Karpas-422 (cell line): ENCODE results near the gene ALKBH1. TPM values are rescaled to one million over a fixed set of nuclear protein-coding genes. Genes with fewer than 3 reads are reported as not detected.
A peak's percentile ranks its signal among the peaks of the same experiment; 100 is the strongest.

Experiments used
- DNase-seq: peaks from one replicate; pipeline ENCODE4 v3.0.0-alpha.2; 2015
- H2AFZ ChIP-seq: fragments of 200-600 bp; sonication (generic); 2 replicates; pipeline ENCODE4 v1.6.1; 2014; ENCODE audit warnings: antibody characterized with exemption, low read length, mixed read lengths
- H3K27ac ChIP-seq: fragments of 200-600 bp; sonication (generic); 2 replicates; pipeline ENCODE4 v1.5.1; 2014; ENCODE audit warnings: mild to moderate bottlenecking, low read length, moderate library complexity
- H3K27me3 ChIP-seq: fragments of 200-600 bp; sonication (generic); 2 replicates; pipeline ENCODE4 v1.6.1; 2014; ENCODE audit warnings: low read length, mixed read lengths
- H3K36me3 ChIP-seq: fragments of 200-600 bp; sonication (generic); 2 replicates; pipeline ENCODE4 v1.6.1; 2014; ENCODE audit warnings: low read length, mixed read lengths; ENCODE audit not compliant: insufficient read depth
- H3K4me1 ChIP-seq: fragments of 200-600 bp; sonication (generic); 2 replicates; pipeline ENCODE4 v1.6.1; 2014; ENCODE audit warnings: mild to moderate bottlenecking, low read length, mixed read lengths
- H3K4me2 ChIP-seq: fragments of 200-600 bp; sonication (generic); 2 replicates; pipeline ENCODE4 v1.6.1; 2014; ENCODE audit warnings: low read length, low read depth, mild to moderate bottlenecking; ENCODE audit not compliant: poor library complexity, severe bottlenecking
- H3K4me3 ChIP-seq: fragments of 200-600 bp; sonication (generic); 2 replicates; pipeline ENCODE4 v1.5.1; 2014; ENCODE audit warnings: mild to moderate bottlenecking, antibody characterized with exemption, low read length, mixed read lengths
- H3K79me2 ChIP-seq: fragments of 200-600 bp; sonication (generic); 2 replicates; pipeline ENCODE4 v1.6.1; 2014; ENCODE audit warnings: mild to moderate bottlenecking, low read length, mixed read lengths
- H3K9ac ChIP-seq: fragments of 200-600 bp; sonication (generic); 2 replicates; pipeline ENCODE4 v1.6.0; 2014; ENCODE audit warnings: low read length
- H3K9me2 ChIP-seq: fragments of 200-600 bp; sonication (generic), shearing (Covaris generic); replicated peaks from 2 replicates; pipeline ENCODE4 v1.6.0; 2014; ENCODE audit warnings: mild to moderate bottlenecking, low read length, moderate library complexity; ENCODE audit not compliant: insufficient read depth
- H3K9me3 ChIP-seq: fragments of 300-700, 200-600 bp; sonication (generic); 2 replicates; pipeline ENCODE4 v1.6.1; 2014; ENCODE audit warnings: low read length, mixed read lengths
- H4K20me1 ChIP-seq: fragments of 200-600 bp; sonication (generic); 2 replicates; pipeline ENCODE4 v1.6.1; 2014; ENCODE audit warnings: mild to moderate bottlenecking, antibody characterized with exemption, low read length, low read depth; ENCODE audit not compliant: insufficient read depth
- total RNA-seq: library from RNA; depleted of rRNA; stranded (reverse); fragments of >200 nt; shearing (Covaris generic); gene quantifications from 2 replicates; pipeline ENCODE4 v1.2.3, GENCODE V29; 2014; ENCODE audit warnings: low replicate concordance

ALKBH1 gene
- total RNA-seq, 1 experiment from 2014 or later = 13.5 TPM

- Histone ChIP-seq H3K9me3 (no peaks in the 10 kb centered on the region), H3K27me3 (no peaks in the 10 kb centered on the region), H2AFZ (no peak overlapping the region), H3K36me3 (peaks cover 89% of the 10 kb centered on the region), H3K9me2 (no peaks in the 10 kb centered on the region), H3K4me2 (no peak overlapping the region), H3K4me1 (peaks cover 11% of the 10 kb centered on the region), H3K79me2 (peaks cover 42% of the 10 kb centered on the region), H3K4me3 (no peak overlapping the region), H3K9ac (no peak overlapping the region), H3K27ac (no peak overlapping the region), H4K20me1 (no peaks in the 10 kb centered on the region)
- DNase-seq = no peak
Measured at GRCh38 chr14:77730976-77731497, 23.2 kb upstream of the ALKBH1 start.

- H3K27me3 ChIP-seq = no peaks in the 10 kb centered on the region
- H3K36me3 ChIP-seq = peaks cover 53% of the 10 kb centered on the region
- H3K9me3 ChIP-seq = no peaks in the 10 kb centered on the region
- H3K79me2 ChIP-seq = peaks cover 20% of the 10 kb centered on the region
- H3K9me2 ChIP-seq = no peaks in the 10 kb centered on the region
- DNase-seq = no peak
- no peak overlapping the region for H3K4me2 ChIP-seq
- no peak overlapping the region for H3K9ac ChIP-seq
- peaks cover 9% of the 10 kb centered on the region for H3K4me1 ChIP-seq
- no peaks in the 10 kb centered on the region for H4K20me1 ChIP-seq
- no peak overlapping the region for H3K4me3 ChIP-seq
- no peak overlapping the region for H3K27ac ChIP-seq
- no peak overlapping the region for H2AFZ ChIP-seq
Measured at GRCh38 chr14:77722301-77722700, 14.5 kb upstream of the ALKBH1 start.

- H3K4me2 ChIP-seq = no peak overlapping the region
- H3K79me2 ChIP-seq = peaks cover 12% of the 10 kb centered on the region
- no peak overlapping the region for H3K9ac ChIP-seq
- H3K4me1 ChIP-seq = peaks cover 9% of the 10 kb centered on the region
- no peaks in the 10 kb centered on the region for H3K9me3 ChIP-seq
- no peak for DNase-seq
- H3K27me3 ChIP-seq = no peaks in the 10 kb centered on the region
- no peak overlapping the region for H3K4me3 ChIP-seq
- H2AFZ ChIP-seq = no peak overlapping the region
- no peaks in the 10 kb centered on the region for H4K20me1 ChIP-seq
- no peaks in the 10 kb centered on the region for H3K9me2 ChIP-seq
- H3K27ac ChIP-seq = no peak overlapping the region
- peaks cover 52% of the 10 kb centered on the region for H3K36me3 ChIP-seq
Measured at GRCh38 chr14:77721437-77721836, 13.6 kb upstream of the ALKBH1 start.

- Histone ChIP-seq H3K4me1 (no peaks in the 10 kb centered on the region), H3K9me2 (no peaks in the 10 kb centered on the region), H3K4me2 (no peak overlapping the region), H3K9ac (no peak overlapping the region), H3K79me2 (peaks cover 25% of the 10 kb centered on the region), H3K27ac (no peak overlapping the region), H4K20me1 (peaks cover 17% of the 10 kb centered on the region), H2AFZ (no peak overlapping the region), H3K4me3 (no peak overlapping the region), H3K36me3 (peaks cover 58% of the 10 kb centered on the region), H3K27me3 (no peaks in the 10 kb centered on the region), H3K9me3 (no peaks in the 10 kb centered on the region)
- DNase-seq = no peak
Measured at GRCh38 chr14:77717608-77718305, 9.9 kb upstream of the ALKBH1 start.

DNA sequence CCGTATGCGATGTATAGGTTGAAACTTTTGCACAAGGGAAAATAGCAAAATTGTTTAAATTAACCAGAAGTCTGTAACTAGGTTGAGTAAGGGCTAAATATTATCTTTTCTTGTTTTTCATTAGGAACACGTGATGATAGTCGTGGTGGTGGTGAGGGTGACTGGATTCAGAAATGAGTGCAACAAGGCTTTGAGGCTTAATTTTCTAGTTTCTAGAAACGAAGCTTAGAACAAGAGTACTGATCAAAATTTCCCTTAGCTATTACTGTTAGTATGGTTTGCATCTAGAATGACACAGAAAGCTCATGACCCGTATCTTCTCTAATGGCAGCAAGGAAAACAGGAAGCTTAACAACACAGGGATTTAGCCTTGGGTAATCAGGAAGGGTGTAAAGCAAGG is 7.1 kb upstream of the ALKBH1 start:
- no peak overlapping the region for H3K4me2 ChIP-seq
- peaks cover 9% of the 10 kb centered on the region for H3K4me1 ChIP-seq
- peaks cover 68% of the 10 kb centered on the region for H3K36me3 ChIP-seq
- H4K20me1 ChIP-seq = peaks cover 26% of the 10 kb centered on the region
- no peak for DNase-seq
- H3K27me3 ChIP-seq = no peaks in the 10 kb centered on the region
- H3K4me3 ChIP-seq = no peak overlapping the region
- no peaks in the 10 kb centered on the region for H3K9me3 ChIP-seq
- H2AFZ ChIP-seq = no peak overlapping the region
- no peak overlapping the region for H3K9ac ChIP-seq
- H3K9me2 ChIP-seq = no peaks in the 10 kb centered on the region
- peaks cover 49% of the 10 kb centered on the region for H3K79me2 ChIP-seq
- no peak overlapping the region for H3K27ac ChIP-seq

GRCh38 chr14:77710364-77710763 is 2.5 kb upstream of the ALKBH1 start:
- H3K4me1 ChIP-seq = peaks cover 29% of the 10 kb centered on the region
- H3K27me3 ChIP-seq = no peaks in the 10 kb centered on the region
- H3K9me3 ChIP-seq = no peaks in the 10 kb centered on the region
- H3K36me3 ChIP-seq = peaks cover 46% of the 10 kb centered on the region
- H3K4me3 ChIP-seq = peak overlapping the region; percentile 82
- peaks cover 48% of the 10 kb centered on the region for H4K20me1 ChIP-seq
- H3K79me2 ChIP-seq = peaks cover 93% of the 10 kb centered on the region
- H3K9ac ChIP-seq = peak overlapping the region; percentile 82; the same call in 1 of the 2 replicates
- H3K4me2 ChIP-seq = peak overlapping the region; percentile 83
- DNase-seq = no peak
- H2AFZ ChIP-seq = no peak overlapping the region
- H3K27ac ChIP-seq = peak overlapping the region; percentile 1; the same call in 1 of the 2 replicates
- no peaks in the 10 kb centered on the region for H3K9me2 ChIP-seq

DNA sequence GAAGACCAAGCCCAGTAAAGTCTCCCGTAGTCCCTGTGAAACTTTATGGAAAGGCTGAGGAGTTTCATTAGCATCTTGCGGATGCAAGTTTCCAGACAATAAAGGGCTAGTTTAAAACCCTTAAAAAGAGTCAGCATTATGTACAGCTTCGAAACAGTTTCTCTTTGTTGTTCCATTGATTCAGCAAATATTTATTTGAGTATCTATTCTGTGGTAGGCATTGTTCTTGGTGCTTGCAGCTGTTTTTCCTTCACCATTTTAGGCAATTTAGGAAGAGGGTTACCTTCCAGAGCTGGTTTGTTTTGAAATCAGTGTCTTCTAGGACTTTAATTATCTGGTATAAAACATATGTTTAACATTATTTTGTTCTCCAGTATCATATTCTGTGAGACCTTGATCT is 1.6 kb upstream of the ALKBH1 start:
- peak overlapping the region; percentile 82 for H3K4me3 ChIP-seq
- H3K9me3 ChIP-seq = no peaks in the 10 kb centered on the region
- H3K36me3 ChIP-seq = peaks cover 43% of the 10 kb centered on the region
- no peaks in the 10 kb centered on the region for H3K9me2 ChIP-seq
- peaks cover 29% of the 10 kb centered on the region for H3K4me1 ChIP-seq
- no peaks in the 10 kb centered on the region for H3K27me3 ChIP-seq
- peaks cover 39% of the 10 kb centered on the region for H4K20me1 ChIP-seq
- no peak overlapping the region for H2AFZ ChIP-seq
- peak overlapping the region; percentile 1; the same call in 1 of the 2 replicates for H3K27ac ChIP-seq
- H3K4me2 ChIP-seq = peak overlapping the region; percentile 83
- H3K79me2 ChIP-seq = peaks cover 93% of the 10 kb centered on the region
- DNase-seq = no peak
- H3K9ac ChIP-seq = peak overlapping the region; percentile 82

DNA sequence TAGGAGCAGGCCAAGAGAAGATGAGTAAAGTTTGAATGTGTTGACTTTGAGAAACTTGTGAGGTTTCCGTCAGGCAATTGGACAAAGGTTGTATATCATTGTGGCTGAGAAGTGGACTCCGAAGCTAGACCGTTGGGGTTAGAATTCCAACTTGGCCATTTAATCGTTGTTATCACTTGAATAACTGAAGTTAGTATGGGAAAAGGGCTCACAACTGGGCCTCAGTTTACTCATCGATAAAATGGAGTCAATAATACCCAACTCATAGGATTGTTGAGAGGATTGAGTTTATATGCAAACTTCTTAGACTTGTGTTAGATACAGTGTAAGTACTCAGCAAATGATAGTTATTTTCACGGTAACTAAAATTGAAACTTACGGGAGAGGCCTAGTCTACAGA is 926 bp upstream of the ALKBH1 start:
- Histone ChIP-seq H3K9me3 (no peaks in the 10 kb centered on the region), H3K27me3 (no peaks in the 10 kb centered on the region), H3K4me3 (peak overlapping the region; percentile 82), H3K9me2 (no peaks in the 10 kb centered on the region), H2AFZ (no peak overlapping the region), H3K27ac (peak overlapping the region; percentile 63), H3K4me2 (peak overlapping the region; percentile 83), H3K36me3 (peaks cover 45% of the 10 kb centered on the region), H3K79me2 (peaks cover 91% of the 10 kb centered on the region), H3K9ac (peak overlapping the region; percentile 82), H3K4me1 (peaks cover 29% of the 10 kb centered on the region), H4K20me1 (peaks cover 33% of the 10 kb centered on the region)
- DNase-seq = peak; percentile 60
